GM18499 (cell line): ENCODE measurements around the gene SLC2A11.

Source experiments
- ATAC-seq: cut with Tn5 transposase; IDR thresholded peaks from one replicate; pipeline ENCODE4 v1.9.1; 2021; ENCODE audit warnings: moderate number of reproducible peaks; ENCODE audit not compliant: insufficient read depth, unreplicated experiment

Gene SLC2A11

DNA sequence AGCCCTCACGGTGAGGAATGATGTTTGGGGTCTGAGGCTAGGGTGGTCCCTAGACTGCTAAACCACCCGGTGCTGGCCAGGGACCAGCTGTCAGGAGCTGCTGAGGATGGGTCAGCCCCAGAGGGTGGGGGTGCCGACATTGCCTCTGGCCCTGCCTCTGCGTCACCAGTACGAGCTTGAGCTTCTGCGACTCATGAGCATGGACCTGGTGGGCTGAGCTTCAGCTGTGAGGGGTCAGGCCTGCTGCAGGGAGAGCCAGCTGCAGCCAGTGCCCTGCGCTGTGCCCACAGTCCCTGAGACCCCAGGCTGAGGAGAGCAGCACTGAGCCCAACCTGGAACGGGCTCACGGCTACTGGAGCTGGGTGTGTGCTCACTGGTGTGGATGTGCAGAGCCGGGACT lies 25.9 kb upstream of the SLC2A11 start:
- no peak for ATAC-seq

DNA sequence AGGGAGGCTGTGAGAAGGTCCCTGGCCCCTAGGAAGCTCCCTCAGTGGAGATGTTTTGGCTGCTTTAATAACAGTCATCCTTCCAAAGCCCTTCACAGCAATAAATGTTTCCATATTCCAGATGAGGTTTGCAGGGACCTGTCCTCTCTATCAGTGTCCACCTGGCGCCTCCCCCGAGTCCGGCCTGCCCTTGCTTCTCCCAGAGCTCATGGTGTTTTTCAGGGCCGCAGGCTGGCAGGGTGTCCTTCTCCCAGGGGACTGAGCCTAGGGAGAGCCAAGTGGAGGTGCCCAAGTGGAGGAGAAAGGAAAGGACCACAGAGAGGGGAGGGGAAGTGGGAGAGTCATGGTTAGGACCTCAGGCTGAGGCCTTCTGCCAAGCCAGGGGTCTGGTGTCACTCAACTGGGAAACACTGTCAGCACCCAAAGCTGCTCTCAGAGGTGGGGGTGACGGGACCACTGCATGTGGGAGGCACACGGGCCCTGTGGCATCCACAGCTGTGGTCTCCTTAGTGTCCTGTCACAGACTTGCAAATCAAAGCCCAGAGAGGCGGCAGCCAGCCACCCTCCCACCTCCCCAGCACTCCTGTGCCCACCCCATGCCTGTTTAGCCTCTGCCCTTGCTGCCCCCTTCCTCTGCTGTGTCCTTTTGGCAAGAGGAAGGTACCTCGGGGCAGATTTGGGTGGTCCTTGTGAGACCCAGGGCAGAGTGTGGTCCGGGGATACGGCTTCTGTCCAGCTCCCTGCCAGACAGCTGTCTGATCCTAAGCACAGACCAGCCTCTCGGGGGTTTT lies 25.3 kb upstream of the SLC2A11 start:
- ATAC-seq: no peak

DNA sequence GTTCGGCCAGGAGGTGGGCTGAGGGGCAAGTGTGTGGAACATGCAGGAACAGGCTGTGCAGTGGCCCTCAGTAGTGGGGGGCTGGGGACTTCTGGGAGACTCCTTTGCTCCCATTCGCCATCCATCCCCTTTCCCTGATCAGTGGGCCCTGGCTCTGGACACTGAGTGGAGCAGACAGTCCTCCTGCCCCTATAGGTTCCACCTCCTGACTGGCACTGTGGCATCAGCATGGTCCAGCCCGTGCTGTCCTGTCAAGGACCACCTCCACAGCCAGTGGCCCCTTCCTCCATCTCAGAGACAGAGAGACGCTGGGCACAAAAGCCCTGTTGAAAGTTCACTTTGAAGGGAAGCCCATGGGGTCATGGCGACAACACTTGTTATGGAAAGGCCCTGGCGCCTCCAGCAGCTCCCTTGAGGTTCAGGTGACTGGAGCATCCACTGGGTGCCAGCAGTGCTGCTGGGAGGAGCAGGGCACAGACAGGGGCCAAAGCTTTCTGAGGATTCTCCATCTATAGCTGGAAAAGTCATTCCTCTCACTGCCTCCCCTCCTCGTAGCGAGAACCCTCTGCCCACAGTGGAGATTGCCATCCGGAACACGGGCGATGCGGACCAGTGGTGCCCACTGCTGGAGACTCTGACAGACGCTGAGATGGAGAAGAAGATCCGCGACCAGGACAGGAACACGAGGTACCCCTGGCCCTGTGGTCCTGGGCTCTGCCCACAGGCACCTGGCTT lies 24.5 kb upstream of the SLC2A11 start:
- no peak for ATAC-seq

DNA sequence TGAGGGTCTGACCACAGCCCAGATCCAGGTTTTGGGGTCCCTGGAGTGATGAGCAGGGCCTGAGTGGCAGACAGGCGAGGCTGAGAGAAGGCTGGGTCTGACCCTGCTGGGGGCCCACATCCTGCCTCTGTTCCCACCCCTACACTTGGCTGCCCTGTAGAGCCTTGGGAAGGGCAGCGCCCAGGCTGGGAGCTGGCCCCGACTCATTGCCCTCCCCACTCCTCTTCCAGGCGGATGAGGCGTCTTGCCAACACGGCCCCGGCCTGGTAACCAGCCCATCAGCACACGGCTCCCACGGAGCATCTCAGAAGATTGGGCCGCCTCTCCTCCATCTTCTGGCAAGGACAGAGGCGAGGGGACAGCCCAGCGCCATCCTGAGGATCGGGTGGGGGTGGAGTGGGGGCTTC lies 23.8 kb upstream of the SLC2A11 start:
- no peak for ATAC-seq

DNA sequence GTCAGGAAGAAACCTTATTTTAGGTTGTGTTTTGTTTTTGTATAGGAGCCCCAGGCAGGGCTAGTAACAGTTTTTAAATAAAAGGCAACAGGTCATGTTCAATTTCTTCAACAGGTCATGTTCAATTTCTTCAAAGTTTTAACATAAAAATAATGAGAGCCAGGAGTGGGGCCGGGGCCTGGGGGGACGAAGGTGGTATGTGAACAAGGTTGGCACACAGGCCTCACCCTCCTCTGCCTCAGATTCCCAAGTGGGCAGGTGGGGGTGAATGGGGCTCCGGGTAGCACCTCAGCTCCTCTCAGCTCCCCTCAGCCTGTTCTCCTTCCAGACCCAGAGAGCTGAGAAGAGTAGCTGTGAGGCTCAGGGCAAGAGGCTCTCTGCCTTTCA lies 23.3 kb upstream of the SLC2A11 start:
- ATAC-seq: no peak

DNA sequence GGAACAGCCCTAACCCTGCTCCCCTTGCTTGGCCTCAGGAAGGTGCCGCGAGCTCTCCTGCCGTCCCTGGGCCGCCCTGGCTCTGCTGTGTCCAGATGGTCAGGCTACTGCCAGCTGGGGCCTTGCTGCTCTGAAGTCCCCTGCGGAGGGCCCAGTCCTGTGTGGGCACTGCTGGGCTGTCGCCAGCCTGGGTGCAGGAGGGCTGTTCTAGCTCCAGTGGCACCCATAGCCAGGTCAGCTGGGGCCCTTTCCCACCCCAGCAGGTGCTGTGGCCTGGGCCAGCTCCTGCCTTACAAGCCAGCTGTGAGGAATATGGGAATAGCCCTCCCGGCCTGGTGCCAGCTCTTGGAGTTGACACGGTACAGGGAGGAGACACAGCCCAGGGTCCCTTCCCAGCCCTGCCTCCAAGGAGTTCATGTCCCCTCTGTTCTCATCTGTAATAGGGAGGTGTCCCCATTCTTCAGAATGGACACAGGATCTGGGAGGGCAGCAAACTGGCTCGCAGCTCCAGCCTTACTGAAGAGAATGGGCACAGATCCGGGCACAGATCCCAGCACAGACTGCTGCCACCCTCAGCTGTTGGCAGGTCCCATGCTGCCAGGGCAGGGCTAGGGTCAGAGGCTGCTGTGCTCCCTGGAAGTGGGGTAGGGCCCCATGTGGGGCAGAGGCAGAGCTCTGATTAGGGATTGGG lies 22.7 kb upstream of the SLC2A11 start:
- ATAC-seq: no peak

DNA sequence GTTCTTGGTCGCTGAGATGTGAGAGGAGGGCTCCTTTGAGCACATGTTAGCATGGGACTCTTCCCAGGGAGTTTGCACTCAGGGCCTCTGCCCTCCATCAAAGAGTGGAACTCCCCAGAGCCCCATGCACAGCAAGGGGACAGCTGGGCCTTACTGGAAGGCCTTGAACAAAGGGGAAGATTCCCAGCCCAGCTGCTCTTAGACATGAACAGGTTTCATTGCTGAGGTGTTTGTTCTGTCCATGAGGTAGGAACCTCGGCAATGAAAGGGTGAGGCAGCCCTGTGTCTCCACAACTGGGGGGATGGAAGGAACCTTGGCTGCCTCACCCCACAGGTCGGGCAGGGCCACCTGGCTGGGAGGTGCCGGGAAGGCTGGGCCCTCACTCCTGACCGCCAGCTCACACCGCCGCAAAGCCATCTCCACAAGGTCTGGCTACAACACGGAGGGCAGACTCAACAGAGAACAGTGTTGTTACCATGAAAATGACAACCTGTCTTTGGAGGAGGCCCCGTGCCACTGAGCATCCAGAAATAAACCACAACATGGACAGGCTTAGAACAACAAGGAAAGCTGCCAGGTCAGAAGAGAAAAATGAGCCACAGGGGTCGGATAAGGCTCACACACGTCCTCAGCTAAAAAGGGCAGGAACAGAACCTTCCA lies 22.1 kb upstream of the SLC2A11 start:
- ATAC-seq: no peak

DNA sequence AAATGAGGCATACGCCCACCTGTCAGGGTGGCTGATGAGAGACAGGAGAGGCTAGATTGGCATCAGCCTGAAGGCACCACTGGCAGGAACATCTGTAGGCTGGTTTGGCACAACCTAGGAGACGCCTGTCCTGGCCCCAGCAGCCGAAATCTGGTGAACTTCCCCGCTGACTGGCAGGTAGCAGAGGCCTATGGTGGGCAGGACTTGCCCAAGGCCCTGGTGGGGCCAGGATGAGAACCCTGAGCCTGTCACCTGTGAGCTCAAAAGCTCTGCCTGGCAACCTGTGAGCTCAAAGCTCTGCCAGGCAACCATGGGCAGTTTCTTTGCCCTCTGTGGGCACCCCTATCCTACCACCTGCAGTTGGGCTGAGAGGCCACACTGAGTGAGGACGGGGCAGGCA lies 21.4 kb upstream of the SLC2A11 start:
- no peak for ATAC-seq

DNA sequence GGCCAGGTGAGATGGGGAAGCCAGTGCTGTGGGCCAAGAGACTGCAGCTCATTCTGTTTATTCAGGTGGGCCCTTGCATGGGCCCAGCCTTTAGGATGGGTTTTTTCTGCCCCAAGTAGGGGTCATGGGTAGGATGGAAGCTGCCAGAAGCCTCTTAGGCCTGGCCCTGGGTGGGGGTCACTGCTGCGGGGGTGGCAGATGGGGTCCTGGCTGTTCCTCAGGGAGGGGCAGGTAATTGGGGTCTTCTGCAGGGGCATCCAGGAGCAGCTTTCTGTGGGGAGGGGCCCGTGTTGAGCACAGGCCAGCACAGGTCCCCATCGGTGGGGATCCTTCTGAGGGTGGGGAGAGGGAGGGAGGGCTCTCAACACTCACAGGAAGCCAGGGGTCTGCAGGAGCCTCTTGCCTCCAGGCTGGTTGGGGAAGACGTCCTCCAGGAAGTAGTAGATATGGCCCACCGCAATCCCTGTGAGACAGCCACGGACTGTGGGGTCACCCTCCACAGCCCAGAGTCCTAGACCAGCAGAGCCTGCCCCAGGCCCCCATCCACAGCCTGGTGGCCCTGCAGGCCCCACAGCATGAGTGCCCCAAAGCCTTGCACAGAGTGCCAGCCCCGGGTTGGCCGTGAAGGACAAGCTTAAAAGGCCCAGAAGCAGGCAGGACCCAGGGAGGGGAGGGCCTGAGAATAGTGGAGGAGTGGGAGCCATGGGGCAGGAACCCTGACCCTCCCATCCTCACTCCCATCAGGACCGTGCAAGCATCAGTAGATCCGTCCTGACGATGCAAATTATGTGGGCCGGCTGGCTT lies 20.8 kb upstream of the SLC2A11 start:
- no peak for ATAC-seq

DNA sequence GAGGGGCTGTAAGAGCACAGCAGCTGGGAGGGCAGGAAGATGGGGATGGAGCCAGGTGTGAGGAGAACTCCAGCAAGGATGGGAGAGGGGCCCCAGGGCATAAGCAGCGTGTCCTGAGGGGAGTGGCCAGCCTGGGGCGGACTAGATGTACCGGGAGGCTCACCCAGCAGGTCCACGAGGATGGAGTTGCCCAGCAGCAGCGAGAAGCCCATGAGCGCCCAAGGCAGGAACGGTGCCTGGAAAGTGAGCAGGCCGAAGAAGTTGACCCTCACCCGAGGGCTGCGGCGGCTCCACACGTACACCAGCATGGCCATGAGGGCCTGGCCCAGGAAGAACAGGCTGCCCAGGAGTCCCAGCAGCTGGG lies 20.2 kb upstream of the SLC2A11 start:
- no peak for ATAC-seq

DNA sequence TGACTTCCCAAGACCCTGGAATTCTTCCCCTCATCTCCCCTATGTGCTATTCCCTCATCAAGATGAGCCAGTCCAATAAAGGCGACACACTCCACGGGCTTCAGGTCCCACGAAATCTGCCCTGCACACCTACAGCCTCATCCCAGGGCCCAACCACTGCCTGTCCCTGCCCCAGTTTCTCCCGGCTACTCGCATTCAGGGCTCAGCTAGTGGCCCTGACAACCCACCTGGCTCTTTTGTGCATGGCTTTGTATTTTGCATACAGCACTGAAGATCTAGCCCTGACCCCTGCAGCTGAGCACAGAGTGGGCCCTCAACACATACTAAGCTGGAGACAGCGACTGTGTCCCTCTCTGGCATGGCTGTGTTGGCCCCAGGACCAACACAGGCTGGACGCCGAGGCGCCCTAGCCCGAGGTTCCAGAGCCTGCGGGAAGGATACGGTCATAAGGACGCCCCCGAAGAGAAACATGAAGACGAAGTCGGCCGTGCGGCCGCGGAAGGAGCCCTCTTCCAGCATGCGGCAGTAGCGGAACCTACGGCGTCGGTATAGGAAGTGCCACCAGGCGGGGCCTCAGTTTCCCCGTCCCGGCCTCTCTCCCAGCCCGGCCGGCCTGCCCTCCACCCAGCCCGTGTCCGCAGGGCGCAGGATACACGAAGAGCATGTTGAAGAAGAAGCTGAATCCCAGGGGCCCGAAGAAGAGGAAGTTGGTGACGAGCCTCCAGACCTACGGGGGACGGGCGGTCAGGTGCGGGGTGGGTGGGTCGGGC lies 19.6 kb upstream of the SLC2A11 start:
- no peak for ATAC-seq

DNA sequence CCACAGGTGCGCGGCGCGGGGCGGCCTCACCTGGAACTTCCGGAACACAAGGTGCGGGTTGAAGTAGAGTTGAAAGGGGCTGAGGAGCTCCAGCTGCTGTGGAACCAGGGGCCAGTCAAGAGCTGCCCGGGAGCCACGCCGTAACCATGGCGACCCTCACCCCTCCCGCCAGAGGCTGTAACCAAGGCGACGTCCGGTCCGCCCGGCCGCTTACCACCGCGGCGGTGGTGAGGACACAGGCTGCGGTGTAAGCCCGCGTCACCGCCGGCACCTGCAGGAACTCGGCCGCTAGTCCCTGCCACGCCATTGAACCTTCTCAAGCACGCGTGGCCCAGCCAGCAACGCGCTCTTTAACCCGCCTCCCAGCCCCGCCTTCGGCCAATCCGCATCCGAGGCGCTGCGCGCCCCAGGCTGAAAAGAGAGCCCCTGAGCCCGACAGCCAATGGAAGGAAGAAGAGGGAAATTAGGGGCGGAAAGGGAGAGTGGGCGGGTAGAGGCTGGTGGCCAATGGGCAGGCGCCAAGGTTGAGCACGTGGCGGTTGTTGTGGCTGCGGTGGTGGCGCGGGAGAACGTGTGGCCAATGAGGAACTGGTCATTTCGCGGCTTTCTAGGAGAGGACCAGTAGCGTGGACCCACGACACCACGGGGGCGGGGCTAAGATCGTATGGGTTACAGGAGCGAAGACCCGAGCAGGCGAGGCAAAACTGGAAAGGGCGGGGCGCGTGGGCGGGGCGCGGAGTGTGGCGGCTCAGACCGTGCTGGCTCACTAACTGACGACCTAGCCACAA lies 18.8 kb upstream of the SLC2A11 start, which contains the start of gene DERL3:
Gene DERL3 (minus strand): TSS at position 326 of the 788 bp plus-strand sequence. CDS start 19 bp downstream, at position 307.
- peak; percentile 46 for ATAC-seq

DNA sequence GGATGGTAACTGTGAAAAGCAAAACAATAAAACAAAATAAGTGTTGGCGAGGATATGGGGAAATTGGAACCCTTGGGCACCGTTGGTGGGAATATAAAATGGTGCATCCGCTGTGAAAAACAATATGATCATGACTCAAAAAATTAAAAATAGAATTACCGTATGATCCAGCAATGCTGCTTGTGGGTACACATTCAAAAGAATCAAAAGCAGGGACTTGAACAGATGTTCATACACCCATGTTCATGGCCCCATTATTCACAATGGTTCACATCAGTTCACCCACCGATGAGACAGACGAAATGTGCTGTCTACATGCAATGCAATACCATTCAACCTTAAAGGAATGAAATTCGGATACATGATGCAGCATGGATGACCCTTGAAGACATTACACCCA lies 17.6 kb upstream of the SLC2A11 start:
- no peak for ATAC-seq

DNA sequence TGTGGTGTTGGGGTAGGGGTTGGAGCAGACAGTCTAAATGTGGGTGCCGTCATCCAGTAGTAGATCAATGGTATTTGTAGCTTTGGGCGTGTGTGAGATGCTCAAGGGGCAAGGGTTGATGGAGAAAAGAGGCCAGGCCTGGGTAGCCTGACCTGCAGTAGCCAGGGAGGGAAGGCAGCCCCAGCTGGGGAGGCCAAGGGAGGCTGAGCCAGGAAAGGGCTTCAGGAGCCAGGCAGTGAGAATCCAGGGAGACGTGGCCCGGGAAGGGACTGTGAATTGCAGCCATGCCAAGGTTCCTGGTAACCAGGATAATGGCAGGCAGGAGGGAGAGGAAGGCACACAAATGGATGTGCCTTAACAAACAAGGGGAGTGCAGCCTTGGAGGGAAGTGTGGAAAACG lies 16.4 kb upstream of the SLC2A11 start:
- no peak for ATAC-seq

DNA sequence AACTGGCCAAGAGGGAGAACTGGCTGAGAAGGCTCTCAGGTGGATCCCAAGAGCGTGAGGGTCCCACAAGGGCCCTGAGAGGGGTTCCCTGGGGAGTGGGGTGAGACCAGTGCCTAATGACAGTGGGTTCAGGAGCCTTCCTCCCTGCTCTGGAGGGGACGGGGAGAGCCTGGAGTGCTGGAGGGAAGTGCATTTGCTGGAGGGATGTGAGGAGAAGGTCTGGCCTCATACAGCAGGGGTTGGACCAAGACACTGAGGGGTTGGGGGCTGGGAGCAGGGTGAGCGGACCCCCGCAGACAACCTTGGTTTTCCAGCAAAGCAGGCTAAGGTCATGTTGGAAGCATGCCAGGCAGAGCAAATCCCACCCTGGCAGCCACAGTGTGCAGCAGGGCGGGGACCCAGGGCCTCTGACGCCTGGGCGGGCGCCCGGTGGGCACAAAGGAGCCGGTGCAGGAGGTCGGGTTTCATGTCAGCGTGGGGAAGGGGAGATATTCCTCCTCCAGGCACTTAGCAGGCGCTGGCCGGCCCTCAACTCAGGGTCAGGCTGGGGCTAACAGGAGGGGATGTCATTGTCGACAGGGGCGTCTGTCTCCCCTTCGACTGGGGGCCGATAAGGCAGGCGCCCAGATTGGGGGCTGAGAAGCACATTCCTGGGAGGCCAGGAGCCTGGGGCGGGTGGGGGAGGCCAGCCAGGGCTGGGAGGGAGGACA lies 15.8 kb upstream of the SLC2A11 start:
- no peak for ATAC-seq

DNA sequence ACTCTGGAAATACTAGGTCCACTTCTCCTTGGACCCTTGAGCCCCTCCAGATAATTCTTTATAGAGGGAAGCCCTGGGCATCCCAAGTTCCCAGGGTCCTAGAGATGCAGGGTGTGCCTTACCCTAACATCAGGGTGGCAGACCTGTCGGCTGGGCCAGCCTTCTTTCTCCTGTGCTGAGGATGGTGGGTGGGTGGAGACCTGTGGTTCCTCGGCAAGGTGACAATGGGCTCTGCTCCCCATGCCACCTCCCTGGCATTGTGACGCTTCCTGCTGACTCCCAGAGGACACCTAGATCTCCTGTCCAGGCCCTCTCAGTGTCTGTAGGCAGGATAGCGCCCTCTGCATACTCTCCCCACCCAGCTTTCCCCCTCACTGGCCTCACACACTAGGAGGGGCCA lies 15.1 kb upstream of the SLC2A11 start:
- no peak for ATAC-seq

DNA sequence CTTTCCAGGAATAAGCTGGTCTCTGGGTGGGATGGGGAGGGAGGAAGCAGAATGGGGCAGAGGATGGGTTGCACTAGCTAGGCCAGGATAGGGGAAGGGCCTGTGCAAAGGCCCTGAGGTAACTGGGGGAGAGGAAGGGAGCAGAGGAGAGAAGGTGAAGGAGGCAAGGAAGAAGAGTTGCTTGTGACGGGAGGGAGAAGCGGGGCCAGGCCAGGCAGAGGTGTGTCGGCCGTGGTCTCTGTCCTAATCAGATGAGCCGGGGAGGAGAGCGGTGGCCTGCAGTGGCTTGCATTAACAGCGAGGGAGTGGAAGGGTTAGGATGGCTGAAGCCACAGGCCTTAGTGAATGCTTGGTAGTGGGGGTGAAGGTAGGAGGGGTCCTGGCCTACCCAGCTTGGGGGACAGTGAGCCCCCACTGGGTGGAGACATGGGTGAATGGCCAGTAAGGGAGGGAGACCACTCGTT lies 12.9 kb upstream of the SLC2A11 start:
- ATAC-seq: no peak
